Measurements from ENCODE around the gene NCOA5.

The NCOA5 gene

GRCh38 chr20:46014517-46015396, 75.0 kb downstream of the NCOA5 start:
- DNase-seq (ENCODE audit: low spot score), result no peak

GRCh38 chr20:46013829-46014516, 75.8 kb downstream of the NCOA5 start:
- no peak for DNase-seq (ENCODE audit: low spot score)

- DNase-seq (ENCODE audit: low spot score), result no peak
Measured at GRCh38 chr20:46013322-46013828, 76.4 kb downstream of the NCOA5 start.

GRCh38 chr20:46012921-46013320, 76.8 kb downstream of the NCOA5 start:
- no peak for DNase-seq (ENCODE audit: low spot score)

GRCh38 chr20:46011631-46012482, 77.9 kb downstream of the NCOA5 start:
- DNase-seq (ENCODE audit: low spot score), result no peak
